ENCODE measurements around the gene CYB5RL.

DNA sequence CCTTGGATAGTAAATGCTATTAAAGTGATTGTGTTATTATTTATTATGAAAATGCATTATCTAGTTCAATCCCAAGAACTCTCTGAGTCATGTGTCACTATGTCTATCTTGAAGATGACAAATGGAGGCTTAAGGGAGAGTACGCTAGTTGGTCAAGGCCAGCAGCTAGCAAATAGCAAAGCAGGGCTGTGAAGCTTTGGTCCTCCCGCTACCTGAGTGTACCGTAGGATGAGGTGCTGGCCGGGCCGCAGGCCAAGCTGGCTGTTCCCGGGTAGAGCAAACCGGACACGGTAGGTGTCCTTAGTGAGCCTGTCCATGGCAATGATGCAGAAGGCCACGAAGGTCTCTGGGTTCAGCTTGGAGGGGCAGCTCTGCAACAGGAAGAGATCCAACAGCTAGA, 9.3 kb downstream of the CYB5RL start:
- no peak for TF ChIP-seq YY1 (IDR thresholded peaks at IDR 0.05; ENCODE audit: insufficient read depth, insufficient read length)
- no peak for TF ChIP-seq ZNF274 (IDR thresholded peaks at IDR 0.05; ENCODE audit: low read depth, low read length)

All from NT2/D1 (cell line).